Bronchial epithelial cell (primary cell): ENCODE results near the gene CDH20. TPM values are rescaled to one million over a fixed set of nuclear protein-coding genes. Genes with fewer than 3 reads are reported as not detected.
A peak's percentile ranks its signal among the peaks of the same experiment; 100 is the strongest.

Experiments
- DNase-seq: peaks from one replicate; pipeline ENCODE4 v3.0.0-alpha.2; 2010; ENCODE audit warnings: low read depth
- FAIRE-seq: peaks from 2 replicates; lab custom pipeline; 2011; peaks lifted over from hg19 to GRCh38; lab: Jason Lieb, UNC
- H3K27me3 ChIP-seq: 2 replicates; pipeline ENCODE4 v1.5.1; 2011; ENCODE audit warnings: low read length; ENCODE audit not compliant: control insufficient read depth, insufficient read depth
- H3K36me3 ChIP-seq: 2 replicates; pipeline ENCODE4 v1.5.1; 2011; ENCODE audit warnings: low read length; ENCODE audit not compliant: control insufficient read depth, insufficient read depth
- H3K4me3 ChIP-seq: 2 replicates; pipeline ENCODE4 v1.5.1; 2011; ENCODE audit warnings: mild to moderate bottlenecking, low read depth, low read length, control low read depth
- CTCF ChIP-seq: IDR thresholded peaks from 2 replicates; pipeline ENCODE4 v1.5.1; 2011; ENCODE audit warnings: mild to moderate bottlenecking, moderate library complexity, low read length, control low read depth, inconsistent platforms; ENCODE audit not compliant: insufficient read depth, severe bottlenecking
- total RNA-seq: library from RNA; depleted of rRNA; stranded (reverse); fragments of >200 nt; gene quantifications from 2 replicates; pipeline ENCODE4 v1.2.1, GENCODE V29; 2014

CDH20 gene
- total RNA-seq, 1 donor from 2014 or later: not detected

- Histone ChIP-seq H3K36me3 (no peaks in the 10 kb centered on the region), H3K4me3 (no peak overlapping the region), H3K27me3 (no peaks in the 10 kb centered on the region)
- FAIRE-seq: no peak
- TF ChIP-seq CTCF: no peak
- no peak for DNase-seq
Observed at GRCh38 chr18:61530681-61531080, 197.5 kb downstream of the CDH20 start.

GRCh38 chr18:61531182-61531581, 198.0 kb downstream of the CDH20 start:
- Histone ChIP-seq H3K27me3 (no peaks in the 10 kb centered on the region), H3K4me3 (no peak overlapping the region), H3K36me3 (no peaks in the 10 kb centered on the region)
- TF ChIP-seq CTCF: no peak
- FAIRE-seq (no peak), DNase-seq (no peak)

- FAIRE-seq (no peak), DNase-seq (no peak)
- no peak for TF ChIP-seq CTCF
- Histone ChIP-seq H3K36me3 (no peaks in the 10 kb centered on the region), H3K4me3 (no peak overlapping the region), H3K27me3 (no peaks in the 10 kb centered on the region)
Observed at GRCh38 chr18:61531891-61532290, 198.7 kb downstream of the CDH20 start.

DNA sequence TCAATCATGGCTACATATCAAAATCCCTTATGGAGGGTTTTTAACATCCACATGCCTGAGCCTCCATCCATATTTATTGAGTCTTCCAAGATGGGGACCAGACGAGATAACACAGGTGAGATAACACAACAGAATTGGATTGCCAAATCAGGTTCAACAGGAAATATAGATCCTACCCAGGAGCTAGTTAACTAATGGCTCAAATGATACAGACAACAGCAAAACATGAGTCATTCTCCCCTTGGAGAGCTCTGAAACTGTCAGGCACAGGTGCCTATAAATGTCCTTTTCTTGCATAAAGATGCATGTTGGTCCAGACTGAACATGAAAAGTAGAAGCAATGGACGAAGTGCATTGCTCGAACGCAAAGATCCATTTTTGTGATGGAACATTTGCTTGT, 202.2 kb downstream of the CDH20 start:
- no peak for TF ChIP-seq CTCF
- Histone ChIP-seq H3K4me3 (no peak overlapping the region), H3K36me3 (no peaks in the 10 kb centered on the region), H3K27me3 (no peaks in the 10 kb centered on the region)
- no peak for FAIRE-seq
- DNase-seq: peak; percentile 51

DNA sequence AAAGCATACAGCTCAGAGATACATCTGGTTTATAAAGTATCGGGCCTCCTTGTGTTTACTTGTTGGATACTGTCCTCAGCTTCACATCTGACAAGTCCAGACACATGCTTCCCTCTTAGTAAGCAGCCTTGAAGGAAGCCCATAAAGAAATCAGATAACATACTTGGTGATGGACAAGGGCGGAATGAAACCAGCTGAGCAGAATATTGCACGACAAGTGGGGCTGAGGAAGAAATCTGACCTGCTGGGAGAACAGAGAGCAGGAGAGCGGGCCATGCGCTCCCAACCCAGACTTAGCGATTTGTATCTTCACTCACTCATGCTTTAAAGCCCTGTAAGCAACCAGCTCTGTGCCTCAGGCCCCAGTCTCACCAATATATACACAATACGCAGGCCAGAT, 208.4 kb downstream of the CDH20 start:
- no peak for TF ChIP-seq CTCF
- DNase-seq: peak; percentile 94
- H3K27me3 ChIP-seq: no peaks in the 10 kb centered on the region
- no peak overlapping the region for H3K4me3 ChIP-seq
- H3K36me3 ChIP-seq: no peaks in the 10 kb centered on the region
- no peak for FAIRE-seq

GRCh38 chr18:61542596-61542995, 209.4 kb downstream of the CDH20 start:
- no peak for TF ChIP-seq CTCF

More at GRCh38 chr18:61542596-61542995, 209.4 kb downstream of the CDH20 start:
- no peak for DNase-seq
- H3K27me3 ChIP-seq: no peaks in the 10 kb centered on the region
- no peaks in the 10 kb centered on the region for H3K36me3 ChIP-seq
- H3K4me3 ChIP-seq: no peak overlapping the region
- no peak for FAIRE-seq
